ENCODE data around the gene SLC39A11. TPM values are rescaled to one million over a fixed set of nuclear protein-coding genes. Genes with fewer than 3 reads are reported as not detected.
A peak's percentile ranks its signal among the peaks of the same experiment; 100 is the strongest.

SLC39A11 gene
- total and polyA plus RNA-seq, 8 donors: 5.2 to 62.0 (median 12.9) TPM

DNA sequence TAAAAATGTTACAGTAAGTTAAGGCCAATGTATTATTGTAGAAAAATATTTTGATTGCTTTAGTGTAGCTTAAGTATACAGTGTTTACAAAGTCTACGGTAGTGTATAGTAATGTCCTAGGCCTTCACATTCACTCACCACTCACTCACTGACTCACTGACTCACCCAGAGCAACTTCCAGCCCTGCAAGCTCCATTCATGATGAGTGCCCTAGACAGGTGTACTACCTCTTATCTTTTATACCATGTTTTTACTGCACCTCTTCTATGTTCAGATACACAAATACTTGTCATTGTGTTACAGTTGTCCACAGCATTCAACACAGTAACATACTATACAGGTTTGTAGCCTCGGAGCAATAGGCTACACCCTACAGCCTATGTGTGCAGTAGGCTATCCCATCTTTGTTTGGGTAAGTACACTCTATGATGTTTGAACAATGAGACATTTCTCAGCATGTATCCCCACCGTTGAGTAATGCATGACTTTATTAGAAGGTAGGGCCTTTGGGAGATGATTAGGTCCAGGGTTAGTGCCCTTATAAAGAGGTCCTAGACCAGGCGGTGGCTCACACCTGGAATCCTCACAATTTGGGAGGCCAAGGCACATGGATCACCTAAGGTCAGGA is 117.8 kb downstream of the SLC39A11 start:
- intact Hi-C loops (cut with DNase I; ENCODE audit: low total_unique reads): no loop called here
- WGBS, 5 donors: 58 to 73% (median 69%) methylated on average over 4 of the region's 4 CpGs
- H3K4me1 ChIP-seq: peaks cover 22 to 46% (median 41%) of the 10 kb centered on the region in 4 donors
- H3K27ac ChIP-seq: peak overlapping the region in 2 of 5 donors; percentile 38 to 50
- no peaks in the 10 kb centered on the region for H3K9me3 ChIP-seq
- H3K27me3 ChIP-seq: no peaks in the 10 kb centered on the region
- H3K4me3 ChIP-seq: no peak overlapping the region
- DNase-seq: no peak
- TF ChIP-seq POLR2AphosphoS5 (IDR thresholded peaks at IDR 0.05): peak in 1 of 3 donors; percentile 19
- TF ChIP-seq, protein P1, sequence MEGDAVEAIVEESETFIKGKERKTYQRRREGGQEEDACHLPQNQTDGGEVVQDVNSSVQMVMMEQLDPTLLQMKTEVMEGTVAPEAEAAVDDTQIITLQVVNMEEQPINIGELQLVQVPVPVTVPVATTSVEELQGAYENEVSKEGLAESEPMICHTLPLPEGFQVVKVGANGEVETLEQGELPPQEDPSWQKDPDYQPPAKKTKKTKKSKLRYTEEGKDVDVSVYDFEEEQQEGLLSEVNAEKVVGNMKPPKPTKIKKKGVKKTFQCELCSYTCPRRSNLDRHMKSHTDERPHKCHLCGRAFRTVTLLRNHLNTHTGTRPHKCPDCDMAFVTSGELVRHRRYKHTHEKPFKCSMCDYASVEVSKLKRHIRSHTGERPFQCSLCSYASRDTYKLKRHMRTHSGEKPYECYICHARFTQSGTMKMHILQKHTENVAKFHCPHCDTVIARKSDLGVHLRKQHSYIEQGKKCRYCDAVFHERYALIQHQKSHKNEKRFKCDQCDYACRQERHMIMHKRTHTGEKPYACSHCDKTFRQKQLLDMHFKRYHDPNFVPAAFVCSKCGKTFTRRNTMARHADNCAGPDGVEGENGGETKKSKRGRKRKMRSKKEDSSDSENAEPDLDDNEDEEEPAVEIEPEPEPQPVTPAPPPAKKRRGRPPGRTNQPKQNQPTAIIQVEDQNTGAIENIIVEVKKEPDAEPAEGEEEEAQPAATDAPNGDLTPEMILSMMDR (IDR thresholded peaks at IDR 0.05): no peak
- TF ChIP-seq POLR2A (IDR thresholded peaks at IDR 0.05): no peak
- TF ChIP-seq EP300 (IDR thresholded peaks at IDR 0.05): no peak
- H3K36me3 ChIP-seq: no peaks in the 10 kb centered on the region

DNA sequence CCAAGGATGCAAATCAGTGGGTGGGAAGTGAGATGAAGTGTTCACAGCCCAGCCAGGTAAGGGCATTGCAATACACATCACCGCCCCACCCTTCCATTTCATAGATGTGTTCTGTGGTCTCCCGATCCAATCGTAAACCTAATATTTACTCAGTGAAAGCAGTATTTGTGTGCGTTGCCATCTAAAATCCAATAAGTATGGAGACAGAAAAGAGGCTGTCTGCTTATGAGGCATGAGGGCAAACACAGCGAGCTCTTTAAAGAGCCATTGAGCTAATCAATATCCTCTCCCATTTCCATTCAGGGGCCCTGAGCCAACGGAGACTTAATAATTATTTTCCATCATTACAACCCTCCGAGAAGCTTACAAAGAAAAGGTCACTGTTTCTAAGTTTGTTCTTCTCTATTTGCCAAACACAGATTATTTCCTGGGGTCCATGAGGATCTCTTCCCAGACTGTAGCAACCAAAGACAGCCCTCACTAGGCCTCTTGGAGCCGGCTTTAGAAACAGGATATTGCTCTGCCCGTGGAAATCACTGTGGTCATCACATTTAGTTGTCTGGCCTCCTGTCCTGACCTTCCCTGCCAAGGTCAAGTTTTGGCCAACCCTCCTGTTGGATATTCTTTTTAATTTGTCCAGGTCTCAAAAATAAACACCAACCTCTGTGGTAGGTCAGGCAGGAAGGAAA is 120.1 kb downstream of the SLC39A11 start:
- 34 to 65% (median 51%) methylated on average over 9 of the region's 9 CpGs for WGBS, 5 donors
- DNase-seq: peak in 1 of 2 donors; percentile 59

DNA sequence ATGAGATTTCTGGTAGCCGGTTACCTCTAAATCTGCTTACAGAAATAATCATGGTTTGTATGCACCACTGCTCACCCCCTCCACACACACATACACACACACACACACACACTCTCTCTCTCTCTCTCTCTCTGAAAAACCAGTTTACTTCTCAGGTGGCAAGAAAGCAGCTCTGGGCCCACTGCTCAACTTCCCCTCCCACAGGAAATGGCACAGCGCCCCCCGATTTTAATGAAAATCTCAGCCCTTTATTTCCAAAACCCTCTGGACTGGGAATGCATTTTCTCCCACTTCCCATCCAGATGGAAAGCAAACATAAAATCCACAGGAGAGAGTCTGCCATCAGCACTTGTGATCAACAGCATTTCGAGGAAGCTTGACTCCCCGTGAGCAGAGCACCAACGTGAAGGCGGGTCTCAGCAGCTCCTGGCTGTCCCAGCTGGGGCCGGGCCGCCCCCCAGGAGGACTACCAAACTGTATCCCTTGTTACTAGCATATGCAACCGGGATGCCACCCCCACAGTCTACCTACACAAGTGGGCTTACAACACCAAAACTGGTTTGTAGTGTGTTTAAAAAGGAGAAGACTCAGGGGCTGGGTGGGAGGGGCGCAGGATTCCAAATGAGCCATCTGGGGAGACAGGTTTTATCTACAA is 121.1 kb downstream of the SLC39A11 start:
- Histone ChIP-seq H3K4me1 (peaks cover 0 to 20% (median 14%) of the 10 kb centered on the region in 4 donors), H3K36me3 (no peaks in the 10 kb centered on the region), H3K4me3 (no peak overlapping the region), H3K27me3 (no peaks in the 10 kb centered on the region), H3K9me3 (no peaks in the 10 kb centered on the region), H3K27ac (no peak overlapping the region)
- intact Hi-C loops (cut with DNase I; ENCODE audit: low total_unique reads): no loop called here
- WGBS, 5 donors: 80 to 86% (median 81%) methylated on average over 9 to 11 of the region's 11 CpGs
- no peak for DNase-seq
- TF ChIP-seq POLR2AphosphoS5 (IDR thresholded peaks at IDR 0.05) (no peak), POLR2A (IDR thresholded peaks at IDR 0.05) (no peak), EP300 (IDR thresholded peaks at IDR 0.05) (no peak)
- TF ChIP-seq, protein P1 (IDR thresholded peaks at IDR 0.05): no peak

More for the DNA sequence above, 120.1 kb downstream of the SLC39A11 start:
- H3K9me3 ChIP-seq: no peaks in the 10 kb centered on the region
- H3K36me3 ChIP-seq: no peaks in the 10 kb centered on the region
- no peak overlapping the region for H3K27ac ChIP-seq
- H3K27me3 ChIP-seq: no peaks in the 10 kb centered on the region
- H3K4me1 ChIP-seq: peaks cover 4 to 31% (median 24%) of the 10 kb centered on the region in 4 donors
- intact Hi-C loops (cut with DNase I; ENCODE audit: low total_unique reads): no loop called here
- no peak overlapping the region for H3K4me3 ChIP-seq
- TF ChIP-seq POLR2AphosphoS5 (IDR thresholded peaks at IDR 0.05) (peak in 1 of 3 donors; percentile 15), EP300 (IDR thresholded peaks at IDR 0.05) (no peak), POLR2A (IDR thresholded peaks at IDR 0.05) (no peak)
- TF ChIP-seq, protein P1 (IDR thresholded peaks at IDR 0.05): no peak

DNA sequence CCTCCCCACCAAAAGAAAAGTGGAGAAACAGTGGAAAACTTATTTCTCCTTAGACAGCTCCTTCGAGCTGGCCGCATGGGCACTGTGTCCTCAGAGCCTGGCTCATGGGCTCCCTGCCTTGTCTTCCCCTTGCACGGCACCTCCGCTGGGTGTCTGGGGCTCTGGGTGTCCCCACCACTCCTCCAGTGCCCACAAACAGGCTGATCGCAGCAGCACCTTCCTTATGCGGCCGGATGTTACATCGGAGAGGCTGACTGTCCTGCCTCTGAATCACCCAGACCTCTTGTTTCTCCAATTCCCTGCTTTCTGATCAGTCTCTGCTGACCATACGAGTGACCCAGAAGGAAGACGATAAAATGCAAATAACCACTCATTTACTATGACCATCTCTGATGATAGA is 121.7 kb downstream of the SLC39A11 start:
- Histone ChIP-seq H3K4me1 (peaks cover 0 to 19% (median 13%) of the 10 kb centered on the region in 4 donors), H3K27ac (no peak overlapping the region), H3K9me3 (no peaks in the 10 kb centered on the region), H3K27me3 (no peaks in the 10 kb centered on the region), H3K4me3 (no peak overlapping the region), H3K36me3 (no peaks in the 10 kb centered on the region)
- intact Hi-C loops (cut with DNase I; ENCODE audit: low total_unique reads): no loop called here
- DNase-seq: no peak
- TF ChIP-seq POLR2A (IDR thresholded peaks at IDR 0.05): no peak
- no peak for TF ChIP-seq POLR2AphosphoS5 (IDR thresholded peaks at IDR 0.05)
- TF ChIP-seq EP300 (IDR thresholded peaks at IDR 0.05): no peak
- TF ChIP-seq, protein P1 (IDR thresholded peaks at IDR 0.05): no peak
- WGBS, 5 donors: 90 to 95% (median 93%) methylated on average over 9 to 10 of the region's 10 CpGs
